Measurements from ENCODE around the gene XPNPEP2. TPM values are rescaled to one million over a fixed set of nuclear protein-coding genes. Genes with fewer than 3 reads are reported as not detected.

XPNPEP2 gene
- total RNA-seq = under 0.01 TPM in 1 of 2 replicates, not detected in the other

GRCh38 chrX:129738466-129739308 is at the start of gene XPNPEP2:
TSS of gene XPNPEP2 (plus strand) at chrX:129738979. CDS start at chrX:129739214, 235 bp downstream.

DNA sequence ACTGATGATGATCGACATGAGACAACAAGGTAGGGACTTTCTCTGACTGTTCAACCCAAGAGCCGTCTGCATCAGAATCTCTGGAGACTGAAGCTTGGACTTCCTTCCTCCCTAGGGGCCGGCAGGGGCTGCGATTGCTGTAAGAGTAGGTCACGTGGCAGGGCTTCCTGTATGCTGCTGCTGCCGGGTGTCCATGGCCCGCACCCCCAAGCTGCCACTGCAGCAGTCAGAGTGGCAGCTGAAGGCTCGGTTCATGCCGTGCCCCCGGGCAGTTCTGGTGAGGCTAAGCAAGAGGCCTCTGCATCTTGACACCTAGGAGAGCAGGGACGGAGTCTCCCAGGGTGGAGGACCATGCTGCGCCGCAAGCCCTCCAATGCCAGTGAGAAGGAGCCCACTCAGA is 41.0 kb downstream of the XPNPEP2 start, which contains the start of gene SASH3:
Gene SASH3 (plus strand): TSS at position 203 of the 400 bp plus-strand sequence. CDS start 149 bp downstream, at position 352.

Other genes with a start within 250 kb of the XPNPEP2 start
- gene SMARCA1, start 215.5 kb upstream of the XPNPEP2 start, total RNA-seq = 47.9 and 64.0 TPM in 2 replicates
- 20.9 and 21.7 TPM in 2 replicates for gene OCRL, start 198.7 kb upstream of the XPNPEP2 start, total RNA-seq
- gene APLN, start 84.0 kb upstream of the XPNPEP2 start, total RNA-seq = 8.8 and 14.9 TPM in 2 replicates
- not detected in 2 replicates for gene SASH3, start 41.0 kb downstream of the XPNPEP2 start, total RNA-seq
- gene ZDHHC9, start 104.9 kb downstream of the XPNPEP2 start, total RNA-seq = 14.2 and 22.6 TPM in 2 replicates
- gene UTP14A, start 167.2 kb downstream of the XPNPEP2 start, total RNA-seq = 15.8 and 27.0 TPM in 2 replicates
- 1.3 and 1.4 TPM in 2 replicates for gene BCORL1, start 243.7 kb downstream of the XPNPEP2 start, total RNA-seq

Data from regular cardiac myocyte (primary cell).